ENCODE results near the gene PEX11A.

DNA sequence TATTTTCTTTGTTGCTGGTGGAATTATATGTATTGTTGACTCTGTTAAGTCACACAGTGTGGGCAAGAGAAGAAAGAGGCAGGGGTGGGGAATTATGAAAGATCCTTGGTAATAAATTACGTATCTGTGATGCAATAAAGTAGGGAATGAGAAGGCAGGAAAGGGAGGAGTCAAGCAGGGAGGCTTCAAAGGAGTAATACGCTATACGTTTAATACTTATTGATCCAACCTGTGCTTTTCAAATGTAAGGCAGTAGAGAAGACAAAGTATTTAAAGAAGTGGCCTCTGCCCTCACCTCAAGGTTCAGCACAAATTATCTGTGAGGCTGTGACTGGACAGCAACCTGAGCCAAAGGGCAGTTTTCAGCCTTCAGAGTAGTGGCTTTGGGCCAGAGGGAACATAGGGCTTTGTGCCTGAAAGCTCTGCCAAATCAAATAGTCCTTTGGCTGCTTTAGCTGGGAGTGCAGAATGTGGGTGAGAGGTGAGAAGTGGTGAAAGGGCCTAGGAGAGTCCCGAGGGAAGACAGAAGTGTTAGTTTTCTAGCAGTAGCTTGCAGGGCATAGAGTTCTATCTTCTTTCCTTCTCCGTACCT, 10.2 kb downstream of the PEX11A start:
- TF ChIP-seq ELF4 (CRISPR knock-in tag; IDR thresholded peaks at IDR 0.05; ENCODE audit: low read depth) (no peak), MLX (CRISPR knock-in tag; IDR thresholded peaks at IDR 0.05) (no peak), HMGXB4 (CRISPR knock-in tag; IDR thresholded peaks at IDR 0.05) (no peak), CTCF (IDR thresholded peaks at IDR 0.05) (no peak), ZNF232 (CRISPR knock-in tag; IDR thresholded peaks at IDR 0.05) (no peak), SMAD4 (CRISPR knock-in tag; IDR thresholded peaks at IDR 0.05) (no peak), IRF2 (CRISPR knock-in tag; IDR thresholded peaks at IDR 0.05; ENCODE audit: borderline replicate concordance, low read depth) (no peak), STAT6 (CRISPR knock-in tag; conservative IDR thresholded peaks at IDR 0.05; ENCODE audit: low read depth) (no peak), ZNF121 (CRISPR knock-in tag; IDR thresholded peaks at IDR 0.05) (no peak)
- TF ChIP-seq, protein P1, sequence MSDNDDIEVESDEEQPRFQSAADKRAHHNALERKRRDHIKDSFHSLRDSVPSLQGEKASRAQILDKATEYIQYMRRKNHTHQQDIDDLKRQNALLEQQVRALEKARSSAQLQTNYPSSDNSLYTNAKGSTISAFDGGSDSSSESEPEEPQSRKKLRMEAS (CRISPR knock-in tag; IDR thresholded peaks at IDR 0.05) = no peak
